HCT116 (cell line): ENCODE data around the gene WDR64.

Experiments used
- CEBPB ChIP-seq: IDR thresholded peaks from 2 replicates; pipeline ENCODE4 v1.6.1; 2012; ENCODE audit warnings: low read depth
- CTCF ChIP-seq, 3 experiments: fragments of 200-600 bp in 1 of 3; sonication (generic) in 1 of 3; IDR thresholded peaks in 2 of 3; conservative IDR thresholded peaks in 1 of 3; 2 replicates each; pipeline ENCODE4 v1.5.1; 2012 to 2017; ENCODE audit warnings: low read depth in 2 of 3, low read length in 2 of 3, antibody characterized with exemption in 1 of 3, borderline replicate concordance in 1 of 3, control low read depth in 1 of 3, mild to moderate bottlenecking in 1 of 3, mixed read lengths in 1 of 3, mixed run types in 1 of 3, moderate library complexity in 1 of 3; ENCODE audit not compliant: insufficient read depth in 1 of 3
- EGR1 ChIP-seq: IDR thresholded peaks from 2 replicates; pipeline ENCODE4 v1.6.1; 2012; ENCODE audit warnings: low read depth
- EZH2 ChIP-seq: fragments of 200-600 bp; sonication (generic); IDR thresholded peaks from 2 replicates; pipeline ENCODE4 v1.6.1; 2017; ENCODE audit warnings: antibody characterized with exemption, mixed run types
- EZH2phosphoT487 ChIP-seq: fragments of 200-600 bp; IDR thresholded peaks from 2 replicates; pipeline ENCODE4 v1.6.1; 2018; ENCODE audit warnings: antibody characterized with exemption, borderline replicate concordance
- POLR2A ChIP-seq: IDR thresholded peaks from 2 replicates; pipeline ENCODE4 v1.7.0; 2011; ENCODE audit warnings: borderline replicate concordance; ENCODE audit not compliant: insufficient read depth, insufficient read length; ENCODE audit errors: extremely low read depth
- POLR2AphosphoS5 ChIP-seq: IDR thresholded peaks from 2 replicates; pipeline ENCODE4 v1.6.1; 2011; ENCODE audit warnings: mild to moderate bottlenecking, low read depth, low read length, moderate library complexity
- REST ChIP-seq: IDR thresholded peaks from 2 replicates; pipeline ENCODE4 v1.6.1; 2012; ENCODE audit warnings: low read depth
- SIN3A ChIP-seq: IDR thresholded peaks from 2 replicates; pipeline ENCODE4 v1.6.1; 2012; ENCODE audit warnings: low read depth
- TCF7L2 ChIP-seq: IDR thresholded peaks from 2 replicates; pipeline ENCODE4 v1.7.0; 2011; ENCODE audit warnings: borderline replicate concordance, inconsistent platforms; ENCODE audit not compliant: insufficient read depth, insufficient read length; ENCODE audit errors: extremely low read depth
- ZBTB33 ChIP-seq: IDR thresholded peaks from 2 replicates; pipeline ENCODE4 v1.6.1; 2011; ENCODE audit warnings: mild to moderate bottlenecking, low read length, moderate library complexity; ENCODE audit not compliant: insufficient replicate concordance; ENCODE audit errors: extremely low read depth
- ZFX ChIP-seq: fragments of 450-650 bp; IDR thresholded peaks from 2 replicates; pipeline ENCODE4 v1.6.1; 2017
- ZNF274 ChIP-seq: fragments of 200-500 bp; sonication (Bioruptor generic); IDR thresholded peaks from 2 replicates; pipeline ENCODE4 v1.6.1; 2014; ENCODE audit warnings: mild to moderate bottlenecking, low read depth, low read length, inconsistent platforms

- TF ChIP-seq POLR2AphosphoS5: no peak
- no peak for TF ChIP-seq TCF7L2
- no peak for TF ChIP-seq ZBTB33
- TF ChIP-seq SIN3A: no peak
- no peak for TF ChIP-seq EGR1
- TF ChIP-seq CTCF (IDR thresholded peaks at IDR 0.05 in 2 of 3, conservative IDR thresholded peaks at IDR 0.05 in 1 of 3; ENCODE audit: borderline replicate concordance in 1 of 3, insufficient read depth in 1 of 3, low read depth in 2 of 3, low read length in 2 of 3): no peak
- no peak for TF ChIP-seq ZFX
- TF ChIP-seq REST: no peak
- no peak for TF ChIP-seq CEBPB
- no peak for TF ChIP-seq EZH2
- TF ChIP-seq EZH2phosphoT487: no peak
- TF ChIP-seq POLR2A: no peak
- no peak for TF ChIP-seq ZNF274
Measured at GRCh38 chr1:241707442-241707841, 55.4 kb downstream of the WDR64 start.
